HG02852 (cell line): ENCODE results near the gene RNF141.

Experiments
- ATAC-seq: cut with Tn5 transposase; IDR thresholded peaks from one replicate; pipeline ENCODE4 v1.9.1; 2021; ENCODE audit warnings: mild to moderate bottlenecking, moderate library complexity; ENCODE audit not compliant: unreplicated experiment

RNF141 gene

DNA sequence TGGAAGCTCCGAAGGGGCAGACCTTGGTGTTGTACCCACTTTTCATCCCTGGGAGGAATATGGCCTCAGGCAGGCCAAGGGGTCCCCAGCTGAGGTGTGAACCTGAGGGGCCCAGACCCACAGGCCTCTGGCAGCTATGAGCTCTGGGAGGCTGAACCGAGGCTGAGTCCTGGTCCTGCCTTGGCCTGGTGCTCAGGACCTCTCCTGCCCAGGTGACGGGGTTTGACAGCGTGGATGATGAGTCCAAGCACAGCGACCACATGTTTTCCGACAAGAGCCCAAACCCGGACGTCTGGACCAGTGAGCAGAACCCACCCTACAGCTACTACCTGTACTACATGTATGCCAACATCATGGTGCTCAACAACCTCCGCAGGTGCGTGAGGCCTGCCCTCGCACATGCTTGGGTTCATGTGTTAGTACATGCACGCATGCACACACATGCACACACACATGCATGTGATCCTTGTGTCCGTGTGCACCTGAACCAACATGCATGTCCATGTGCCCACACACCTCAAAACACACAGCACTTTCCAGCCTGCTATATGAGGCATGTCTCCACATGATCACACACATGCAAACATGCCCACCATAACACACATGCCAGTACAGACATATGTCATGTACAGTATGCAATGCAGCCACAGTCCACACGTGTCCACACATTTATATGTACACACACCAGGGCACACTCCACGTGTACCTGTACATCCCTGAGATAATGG, 40.9 kb downstream of the RNF141 start:
- ATAC-seq = no peak

DNA sequence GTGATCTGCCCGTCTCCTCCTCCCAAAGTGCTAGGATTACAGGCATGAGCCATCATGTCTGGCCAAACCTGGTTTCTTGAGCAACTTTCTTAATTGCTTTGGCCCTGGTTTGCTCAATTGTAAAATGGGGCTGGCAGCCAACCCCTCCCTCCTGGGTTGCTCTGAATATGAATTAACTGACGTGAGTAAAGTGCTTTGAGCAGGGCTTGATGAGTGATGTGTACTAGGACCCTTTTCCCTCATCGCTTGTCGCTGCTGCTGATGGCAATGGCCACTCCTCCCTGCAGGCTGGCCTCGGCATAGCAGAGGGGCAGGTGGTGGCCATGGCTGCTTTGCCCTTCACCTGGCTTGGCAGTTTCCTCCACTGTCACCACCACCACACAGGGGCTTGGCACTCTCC, 41.5 kb downstream of the RNF141 start:
- no peak for ATAC-seq

DNA sequence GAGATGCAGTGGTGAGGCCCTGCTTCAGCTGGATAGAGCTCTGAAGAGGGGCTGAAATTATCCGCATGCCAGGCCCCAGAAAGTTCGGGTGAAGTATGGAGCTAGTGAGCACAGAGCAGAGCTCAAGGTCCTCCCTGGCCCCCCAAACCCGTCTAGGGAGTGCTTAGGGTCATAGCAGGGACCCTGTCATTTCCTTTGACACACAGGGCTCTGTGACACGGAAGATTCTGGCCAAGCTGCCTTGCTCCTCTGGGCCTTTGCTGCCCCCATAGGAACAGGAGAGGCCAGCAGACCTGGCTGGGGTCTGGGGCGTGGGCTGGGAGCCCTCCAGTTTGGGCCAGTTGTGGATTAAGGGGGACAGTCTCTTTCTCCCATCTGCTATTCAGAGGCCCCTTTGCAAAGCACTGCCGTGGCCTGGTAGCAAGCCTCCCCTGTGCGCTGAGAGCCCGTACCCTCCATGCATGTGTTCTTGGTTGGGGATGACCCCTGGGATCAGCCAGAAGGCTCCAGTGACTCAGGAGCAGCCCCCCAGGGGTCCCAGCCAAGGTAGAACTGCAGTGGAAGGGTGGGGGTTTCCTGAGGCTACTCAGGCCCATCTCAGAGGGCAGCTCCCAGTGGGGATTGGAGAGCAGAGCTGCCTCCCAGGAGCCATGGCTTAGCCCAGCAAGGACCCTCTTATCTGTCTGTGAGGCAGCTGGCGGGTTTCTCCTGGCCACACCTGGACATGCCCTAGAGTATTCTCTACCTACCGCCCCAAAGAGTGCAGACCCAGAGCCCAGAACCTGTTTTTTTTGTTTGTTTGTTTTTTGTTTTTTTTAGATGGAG, 42.3 kb downstream of the RNF141 start:
- no peak for ATAC-seq

GRCh38 chr11:10498022-10498400, 43.0 kb downstream of the RNF141 start:
- ATAC-seq = no peak

GRCh38 chr11:10497371-10498021, 43.5 kb downstream of the RNF141 start:
- no peak for ATAC-seq

DNA sequence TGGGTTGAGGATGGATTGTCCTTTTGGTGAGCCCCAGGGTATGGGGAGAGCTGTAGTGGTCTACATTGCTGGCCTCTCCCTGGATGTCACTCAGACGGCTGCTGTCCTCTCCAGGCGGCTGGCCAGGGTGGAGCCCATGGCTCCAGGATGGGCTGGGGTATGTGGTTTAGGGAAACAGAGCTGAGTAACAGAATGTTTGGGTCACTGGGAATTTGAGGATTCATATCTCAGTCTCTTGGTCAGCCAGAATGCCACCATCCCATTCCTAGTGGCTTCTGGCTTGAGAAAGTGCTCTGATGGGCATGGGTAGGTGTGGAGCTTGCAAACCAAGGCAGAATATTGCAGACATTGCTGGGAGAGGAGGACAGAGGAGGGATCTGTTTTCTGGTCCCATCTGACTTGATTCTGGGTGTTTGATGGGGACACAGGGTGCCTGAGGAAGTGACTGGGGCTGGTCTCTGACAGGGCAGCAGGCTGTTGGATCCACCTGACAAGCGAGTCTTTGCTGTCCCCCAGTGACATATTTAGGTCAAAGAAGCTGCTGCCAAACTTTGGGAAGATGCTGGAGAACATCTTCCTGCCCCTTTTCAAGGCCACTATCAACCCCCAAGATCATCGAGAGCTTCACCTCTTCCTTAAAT, 44.6 kb downstream of the RNF141 start:
- ATAC-seq = no peak

GRCh38 chr11:10495464-10495786, 45.6 kb downstream of the RNF141 start:
- ATAC-seq = no peak

DNA sequence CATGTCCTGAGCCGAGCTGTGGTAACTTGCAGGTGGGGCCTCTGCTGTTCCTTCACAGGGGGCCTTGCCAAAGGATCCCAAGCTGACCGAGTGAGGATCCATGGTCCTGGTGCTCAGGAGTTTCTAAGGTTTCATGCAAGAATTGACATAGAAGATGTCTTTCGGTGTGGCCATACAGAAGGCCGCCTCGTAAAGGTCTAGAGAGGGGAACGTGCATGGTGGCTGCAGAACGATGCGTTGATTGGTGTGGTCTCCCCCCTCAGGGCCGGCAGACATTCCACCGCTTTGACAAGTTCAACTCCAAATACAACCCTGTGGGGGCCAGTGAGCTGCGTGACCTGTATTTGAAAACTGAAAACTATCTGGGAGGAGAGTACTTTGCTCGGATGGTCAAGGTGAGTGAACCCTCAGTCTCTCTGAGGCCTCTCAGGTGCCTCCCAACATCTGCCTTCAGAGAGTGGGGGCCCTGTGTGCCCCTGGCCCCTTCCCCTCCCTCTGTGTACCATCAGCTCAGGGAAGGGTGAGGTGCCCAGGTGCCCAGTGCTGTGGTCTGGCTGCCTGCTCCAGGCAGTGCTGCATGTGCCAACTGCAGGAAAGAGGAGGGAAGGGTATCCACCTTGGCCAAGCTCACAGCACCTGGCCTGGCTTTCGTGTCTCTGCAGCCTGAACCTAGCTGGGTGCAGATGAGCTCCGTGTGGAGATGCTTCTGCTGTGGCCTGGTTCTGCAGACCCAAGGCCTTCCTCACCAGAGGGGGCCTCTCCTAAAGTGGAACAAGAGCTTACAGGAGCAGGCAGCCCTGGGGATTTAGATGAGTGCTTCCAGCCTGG, 46.1 kb downstream of the RNF141 start:
- ATAC-seq = no peak

GRCh38 chr11:10493041-10493663, 47.8 kb downstream of the RNF141 start:
- ATAC-seq = no peak

DNA sequence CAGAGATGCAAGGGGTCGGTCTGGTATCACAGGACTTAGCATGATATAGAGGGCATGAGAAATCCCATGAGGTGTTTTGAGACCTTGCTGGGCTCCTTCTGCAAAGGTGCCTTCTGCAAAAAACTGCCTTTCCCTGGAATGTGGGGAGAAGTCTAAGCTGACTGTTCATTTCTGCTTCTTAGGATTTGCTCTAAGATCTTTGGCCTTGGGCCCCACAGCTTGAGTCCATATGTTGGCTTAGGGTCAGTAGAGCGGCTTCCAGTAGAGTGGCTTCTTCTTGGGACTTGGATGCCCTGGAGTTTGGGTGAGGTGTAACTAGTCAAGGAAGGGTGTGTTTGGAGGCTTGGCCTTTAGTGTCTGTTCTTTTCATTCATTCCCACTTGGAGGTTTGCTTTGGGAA, 48.9 kb downstream of the RNF141 start:
- ATAC-seq = no peak

DNA sequence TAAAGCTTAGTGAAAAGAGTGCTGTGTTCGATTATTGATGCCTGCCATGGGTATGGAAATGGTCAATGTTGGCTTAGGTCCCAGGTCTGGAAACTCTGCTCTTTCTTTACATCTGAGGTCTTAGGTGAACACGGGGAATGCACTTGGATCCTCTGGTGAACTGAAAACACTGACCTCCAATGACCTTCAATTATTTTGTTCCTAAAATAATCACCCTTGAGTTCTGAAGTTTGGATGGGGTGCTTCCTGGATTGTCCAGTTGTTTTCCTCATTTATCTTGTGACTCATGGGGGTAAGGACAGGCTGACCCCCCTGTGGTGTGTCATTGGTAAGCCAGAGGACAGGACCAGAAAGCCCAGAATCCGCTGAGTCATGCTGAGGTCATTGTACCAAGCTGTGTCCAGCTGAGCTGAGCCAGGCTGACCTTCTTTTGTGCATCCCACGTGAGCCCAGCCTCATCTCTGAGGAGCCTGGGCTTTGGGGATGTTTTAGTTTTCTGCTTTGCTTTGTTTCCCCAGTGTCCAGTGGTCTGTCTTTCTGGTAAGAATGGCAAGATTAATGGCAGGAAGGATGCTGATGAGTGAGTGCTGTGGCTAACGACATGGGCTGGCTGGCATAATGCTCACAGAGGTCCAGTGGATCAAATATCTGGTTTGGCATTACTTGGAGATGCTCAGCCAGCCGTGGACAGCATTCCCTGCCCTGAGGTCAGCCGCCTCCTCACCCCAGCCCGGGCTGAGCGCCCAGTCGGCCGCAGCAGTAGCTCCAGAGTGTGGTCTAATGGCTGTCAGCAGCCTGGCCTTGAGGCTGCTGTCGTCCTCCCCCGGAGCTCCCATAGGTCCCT, 50.4 kb downstream of the RNF141 start:
- no peak for ATAC-seq

- no peak for ATAC-seq
Observed at GRCh38 chr11:10490032-10490397, 51.0 kb downstream of the RNF141 start.

GRCh38 chr11:10488934-10489691, 51.9 kb downstream of the RNF141 start:
- peak; percentile 54 for ATAC-seq

DNA sequence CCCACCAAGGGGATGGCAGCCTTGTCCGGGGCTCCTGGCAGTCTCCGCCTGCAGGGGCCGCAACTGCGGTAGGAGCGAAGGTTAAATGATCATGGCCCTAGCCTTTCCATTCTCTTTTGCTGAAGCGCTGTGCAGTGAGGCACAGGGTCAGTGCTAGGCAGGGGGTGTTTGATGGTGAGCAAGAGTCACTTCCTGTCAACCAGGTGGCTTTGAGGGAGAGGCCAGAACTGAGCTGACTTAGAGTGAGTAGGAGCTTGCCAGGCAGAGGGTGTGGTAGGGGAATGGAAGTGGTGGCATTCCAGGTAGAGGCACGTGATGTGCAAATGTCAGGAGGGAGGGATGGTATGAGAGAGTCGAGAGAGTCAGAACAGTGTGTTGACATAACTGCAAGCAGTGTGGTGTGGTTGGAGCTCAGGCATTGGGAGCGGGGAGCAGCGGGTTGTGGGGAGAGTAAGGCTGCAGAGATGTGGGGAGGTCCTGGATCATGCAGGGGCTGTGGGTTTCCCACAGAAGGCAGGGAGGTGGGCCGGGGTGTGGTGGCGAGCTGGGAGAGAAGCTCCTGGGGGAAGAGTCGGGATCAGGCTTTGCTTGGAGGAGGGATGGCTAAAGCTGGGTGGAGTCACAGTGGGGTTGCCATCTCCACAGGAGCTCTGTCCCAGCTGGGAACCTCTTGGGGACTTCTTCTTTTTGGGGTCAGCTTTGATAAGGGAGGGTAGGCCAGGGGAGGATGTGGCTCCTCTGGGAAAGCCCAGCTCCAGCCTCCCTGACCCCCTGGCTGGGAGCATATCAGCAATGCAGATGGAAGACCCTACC, 52.7 kb downstream of the RNF141 start:
- peak; percentile 3 for ATAC-seq

DNA sequence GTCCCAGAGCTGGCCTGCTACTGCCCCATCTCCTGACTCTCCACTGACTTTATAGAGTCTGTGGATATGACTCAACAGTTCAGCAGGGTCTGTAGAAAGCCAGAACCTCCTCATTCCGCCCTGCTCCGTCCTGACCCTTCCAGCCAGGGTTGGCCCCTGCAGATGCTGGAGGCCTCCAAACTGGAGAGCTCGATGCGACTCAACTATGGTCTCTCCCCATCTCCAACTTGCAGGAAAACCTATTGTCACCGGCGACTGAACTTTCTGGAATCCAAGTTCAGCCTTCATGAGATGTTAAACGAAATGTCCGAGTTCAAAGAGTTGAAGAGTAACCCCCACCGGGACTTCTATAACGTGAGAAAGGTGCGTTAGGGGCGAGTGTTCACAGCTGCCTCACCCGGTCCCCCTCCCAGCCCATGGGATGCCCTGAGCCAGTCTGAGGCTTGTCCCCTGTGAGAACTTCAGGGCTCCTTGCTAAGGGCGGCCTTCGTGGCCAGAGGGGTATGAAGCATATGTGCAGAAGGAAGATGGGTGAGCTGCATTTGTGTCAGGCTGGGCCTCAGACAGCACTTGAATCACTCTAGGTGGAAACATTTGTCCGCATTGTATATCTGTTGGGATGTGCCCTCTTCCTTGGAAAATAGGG, 53.9 kb downstream of the RNF141 start:
- no peak for ATAC-seq

- no peak for ATAC-seq
Observed at GRCh38 chr11:10486161-10486840, 54.7 kb downstream of the RNF141 start.

- ATAC-seq = no peak
Observed at GRCh38 chr11:10485646-10486045, 55.3 kb downstream of the RNF141 start.
